GM19395 (cell line): ENCODE measurements around the gene NAGK.
"Not testable (repeated sequence)": the region's sequence is repeated elsewhere in the genome, so short reads cannot be mapped to it uniquely, and the experiment has no call there.

ENCODE experiments used
- ATAC-seq: cut with Tn5 transposase; IDR thresholded peaks from one replicate; pipeline ENCODE4 v1.9.1; 2021; ENCODE audit warnings: mild to moderate bottlenecking, moderate library complexity; ENCODE audit not compliant: unreplicated experiment

The NAGK gene

GRCh38 chr2:71067567-71068217 is 756 bp upstream of the NAGK start:
- ATAC-seq, result peak; percentile 3

- no peak for ATAC-seq
These were observed 928 bp downstream of the NAGK start for GRCh38 chr2:71069376-71069775.

- no peak for ATAC-seq
These were observed 2.0 kb downstream of the NAGK start for GRCh38 chr2:71070294-71071093.

GRCh38 chr2:71071681-71072398 is 3.4 kb downstream of the NAGK start:
- peak; percentile 50 for ATAC-seq

- ATAC-seq, result no peak
These were observed 4.0 kb downstream of the NAGK start for GRCh38 chr2:71072492-71072891.

- no peak for ATAC-seq
These were observed 5.0 kb downstream of the NAGK start for GRCh38 chr2:71073475-71073874.

GRCh38 chr2:71074893-71075395 is 6.5 kb downstream of the NAGK start:
- no peak for ATAC-seq

GRCh38 chr2:71078624-71079023 is 10.2 kb downstream of the NAGK start:
- no peak for ATAC-seq

- ATAC-seq, result peak; percentile 67
These were observed 14.2 kb downstream of the NAGK start for GRCh38 chr2:71082402-71083252.

- ATAC-seq, result not testable (repeated sequence)
These were observed 14.8 kb downstream of the NAGK start for GRCh38 chr2:71083297-71083696.

- not testable (repeated sequence) for ATAC-seq
These were observed 15.4 kb downstream of the NAGK start for GRCh38 chr2:71083752-71084312.

- ATAC-seq, result not testable (repeated sequence)
These were observed 17.0 kb downstream of the NAGK start for GRCh38 chr2:71085325-71086003.

GRCh38 chr2:71089475-71089874 is 21.0 kb downstream of the NAGK start:
- ATAC-seq, result not testable (repeated sequence)

GRCh38 chr2:71091808-71092207 is 23.4 kb downstream of the NAGK start:
- ATAC-seq, result not testable (repeated sequence)

GRCh38 chr2:71092491-71093260 is 24.2 kb downstream of the NAGK start:
- ATAC-seq, result not testable (repeated sequence)

GRCh38 chr2:71100195-71100964 is 31.9 kb downstream of the NAGK start:
- ATAC-seq, result peak; percentile 63

GRCh38 chr2:71101656-71102055 is 33.2 kb downstream of the NAGK start:
- no peak for ATAC-seq
